ENCODE data around the gene MCTP1.

GRCh38 chr5:94888674-94889073, 396.2 kb downstream of the MCTP1 start:
- TF ChIP-seq, protein P1, sequence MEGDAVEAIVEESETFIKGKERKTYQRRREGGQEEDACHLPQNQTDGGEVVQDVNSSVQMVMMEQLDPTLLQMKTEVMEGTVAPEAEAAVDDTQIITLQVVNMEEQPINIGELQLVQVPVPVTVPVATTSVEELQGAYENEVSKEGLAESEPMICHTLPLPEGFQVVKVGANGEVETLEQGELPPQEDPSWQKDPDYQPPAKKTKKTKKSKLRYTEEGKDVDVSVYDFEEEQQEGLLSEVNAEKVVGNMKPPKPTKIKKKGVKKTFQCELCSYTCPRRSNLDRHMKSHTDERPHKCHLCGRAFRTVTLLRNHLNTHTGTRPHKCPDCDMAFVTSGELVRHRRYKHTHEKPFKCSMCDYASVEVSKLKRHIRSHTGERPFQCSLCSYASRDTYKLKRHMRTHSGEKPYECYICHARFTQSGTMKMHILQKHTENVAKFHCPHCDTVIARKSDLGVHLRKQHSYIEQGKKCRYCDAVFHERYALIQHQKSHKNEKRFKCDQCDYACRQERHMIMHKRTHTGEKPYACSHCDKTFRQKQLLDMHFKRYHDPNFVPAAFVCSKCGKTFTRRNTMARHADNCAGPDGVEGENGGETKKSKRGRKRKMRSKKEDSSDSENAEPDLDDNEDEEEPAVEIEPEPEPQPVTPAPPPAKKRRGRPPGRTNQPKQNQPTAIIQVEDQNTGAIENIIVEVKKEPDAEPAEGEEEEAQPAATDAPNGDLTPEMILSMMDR (IDR thresholded peaks at IDR 0.05; ENCODE audit: poor library complexity, severe bottlenecking) = no peak
- TF ChIP-seq EP300 (conservative IDR thresholded peaks at IDR 0.05; ENCODE audit: poor library complexity, severe bottlenecking) = no peak
- TF ChIP-seq RAD21 (conservative IDR thresholded peaks at IDR 0.05) = no peak
- TF ChIP-seq, protein P2, sequence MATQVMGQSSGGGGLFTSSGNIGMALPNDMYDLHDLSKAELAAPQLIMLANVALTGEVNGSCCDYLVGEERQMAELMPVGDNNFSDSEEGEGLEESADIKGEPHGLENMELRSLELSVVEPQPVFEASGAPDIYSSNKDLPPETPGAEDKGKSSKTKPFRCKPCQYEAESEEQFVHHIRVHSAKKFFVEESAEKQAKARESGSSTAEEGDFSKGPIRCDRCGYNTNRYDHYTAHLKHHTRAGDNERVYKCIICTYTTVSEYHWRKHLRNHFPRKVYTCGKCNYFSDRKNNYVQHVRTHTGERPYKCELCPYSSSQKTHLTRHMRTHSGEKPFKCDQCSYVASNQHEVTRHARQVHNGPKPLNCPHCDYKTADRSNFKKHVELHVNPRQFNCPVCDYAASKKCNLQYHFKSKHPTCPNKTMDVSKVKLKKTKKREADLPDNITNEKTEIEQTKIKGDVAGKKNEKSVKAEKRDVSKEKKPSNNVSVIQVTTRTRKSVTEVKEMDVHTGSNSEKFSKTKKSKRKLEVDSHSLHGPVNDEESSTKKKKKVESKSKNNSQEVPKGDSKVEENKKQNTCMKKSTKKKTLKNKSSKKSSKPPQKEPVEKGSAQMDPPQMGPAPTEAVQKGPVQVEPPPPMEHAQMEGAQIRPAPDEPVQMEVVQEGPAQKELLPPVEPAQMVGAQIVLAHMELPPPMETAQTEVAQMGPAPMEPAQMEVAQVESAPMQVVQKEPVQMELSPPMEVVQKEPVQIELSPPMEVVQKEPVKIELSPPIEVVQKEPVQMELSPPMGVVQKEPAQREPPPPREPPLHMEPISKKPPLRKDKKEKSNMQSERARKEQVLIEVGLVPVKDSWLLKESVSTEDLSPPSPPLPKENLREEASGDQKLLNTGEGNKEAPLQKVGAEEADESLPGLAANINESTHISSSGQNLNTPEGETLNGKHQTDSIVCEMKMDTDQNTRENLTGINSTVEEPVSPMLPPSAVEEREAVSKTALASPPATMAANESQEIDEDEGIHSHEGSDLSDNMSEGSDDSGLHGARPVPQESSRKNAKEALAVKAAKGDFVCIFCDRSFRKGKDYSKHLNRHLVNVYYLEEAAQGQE (IDR thresholded peaks at IDR 0.05; ENCODE audit: borderline replicate concordance) = no peak

All from neural cell (in vitro differentiated cells).